Tibial artery (tissue), 4 donors: ENCODE results near the gene BRSK2.

ENCODE experiments used
- DNase-seq, 2 donors: peaks; one replicate each; pipeline ENCODE4 v3.0.0-alpha.2; 2019
- H3K27ac ChIP-seq, 2 donors: fragments of 200-600 bp; sonication (generic) in 1 of 2; 1 replicate in 1 of 2; 2 replicates in 1 of 2; pipeline ENCODE4 v1.5.1; 2018 to 2019; ENCODE audit warnings: mild to moderate bottlenecking in 1 of 2
- H3K27me3 ChIP-seq, 2 donors: fragments of 200-600 bp; sonication (generic) in 1 of 2; one replicate each; pipeline versions ENCODE4 v1.5.1 to v1.6.0; 2016 to 2019
- H3K36me3 ChIP-seq, 3 donors: fragments of 200-600 bp; sonication (generic) in 2 of 3; one replicate each; pipeline ENCODE4 v1.5.1; 2016 to 2019; ENCODE audit warnings: mild to moderate bottlenecking in 2 of 3
- H3K4me1 ChIP-seq, 4 donors: fragments of 200-600 bp; sonication (generic) in 2 of 4; 1 replicate in 3 of 4; 2 replicates in 1 of 4; pipeline ENCODE4 v1.5.1; 2016 to 2019
- H3K4me3 ChIP-seq, 2 donors: fragments of 200-600 bp; sonication (generic) in 1 of 2; 1 replicate in 1 of 2; 2 replicates in 1 of 2; pipeline ENCODE4 v1.5.1; 2018 to 2019; ENCODE audit warnings: mild to moderate bottlenecking in 2 of 2
- H3K9me3 ChIP-seq, 3 donors: fragments of 200-600 bp; sonication (generic) in 1 of 3; one replicate each; pipeline ENCODE4 v1.5.1; 2016 to 2019
- CTCF ChIP-seq, 2 experiments: fragments of 200-600 bp in 1 of 2; fragments of 450-650 bp in 1 of 2; IDR thresholded peaks; one replicate each; pipeline ENCODE4 v1.5.1; 2017 to 2019; ENCODE audit warnings: antibody characterized with exemption in 2 of 2, mild to moderate bottlenecking in 1 of 2, moderate library complexity in 1 of 2
- intact Hi-C: fragments of 100-400 bp; cut with DNase I; formaldehyde crosslinking; loops from one replicate; pipeline ENCODE4 v1.15.0; 2023; ENCODE audit warnings: low total_unique reads

The BRSK2 gene

GRCh38 chr11:1498262-1498661 lies 108.5 kb downstream of the BRSK2 start:
- DNase-seq, result peak in 1 of 2 donors; percentile 10
- Histone ChIP-seq H3K36me3 (peaks cover 0 to 13% (median 10%) of the 10 kb centered on the region in 3 donors), H3K27me3 (no peaks in the 10 kb centered on the region), H3K4me1 (peaks cover 0 to 27% (median 18%) of the 10 kb centered on the region in 4 donors), H3K27ac (no peak overlapping the region), H3K4me3 (no peak overlapping the region), H3K9me3 (no peaks in the 10 kb centered on the region)
- intact Hi-C loops, result no loop called here
- no peak for TF ChIP-seq CTCF (IDR thresholded peaks at IDR 0.05)

DNA sequence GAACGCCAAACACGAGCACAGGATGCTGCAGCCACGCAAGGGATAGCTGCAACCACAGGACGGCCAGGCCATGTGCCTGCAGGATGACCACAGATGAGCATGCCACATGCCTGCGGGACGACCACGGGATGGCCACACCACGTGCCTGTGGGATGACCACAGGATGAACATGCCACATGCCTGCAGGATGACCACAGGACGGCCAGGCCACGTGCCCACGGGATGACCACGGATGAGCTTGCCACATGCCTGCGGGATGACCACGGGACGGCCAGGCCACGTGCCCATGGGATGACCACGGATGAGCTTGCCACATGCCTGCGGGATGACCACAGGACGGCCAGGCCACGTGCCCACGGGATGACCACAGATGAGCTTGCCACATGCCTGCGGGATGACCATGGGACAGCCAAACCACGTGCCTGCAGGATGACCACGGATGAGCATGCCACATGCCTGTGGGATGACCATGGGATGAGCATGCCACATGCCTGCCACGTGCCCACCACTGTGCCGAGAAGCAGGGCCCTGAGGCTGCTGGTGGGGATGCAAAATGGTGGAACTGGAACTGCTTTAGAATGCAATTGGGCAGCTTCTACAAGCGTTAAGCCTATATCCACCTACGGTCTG lies 109.6 kb downstream of the BRSK2 start:
- intact Hi-C loops, result no loop called here
- Histone ChIP-seq H3K4me3 (no peak overlapping the region), H3K36me3 (peaks cover 0 to 13% (median 10%) of the 10 kb centered on the region in 3 donors), H3K27me3 (no peaks in the 10 kb centered on the region), H3K4me1 (peaks cover 0 to 39% (median 29%) of the 10 kb centered on the region in 4 donors), H3K9me3 (no peaks in the 10 kb centered on the region), H3K27ac (no peak overlapping the region)
- DNase-seq, result peak; percentile 12 to 61
- TF ChIP-seq CTCF (IDR thresholded peaks at IDR 0.05), result no peak

DNA sequence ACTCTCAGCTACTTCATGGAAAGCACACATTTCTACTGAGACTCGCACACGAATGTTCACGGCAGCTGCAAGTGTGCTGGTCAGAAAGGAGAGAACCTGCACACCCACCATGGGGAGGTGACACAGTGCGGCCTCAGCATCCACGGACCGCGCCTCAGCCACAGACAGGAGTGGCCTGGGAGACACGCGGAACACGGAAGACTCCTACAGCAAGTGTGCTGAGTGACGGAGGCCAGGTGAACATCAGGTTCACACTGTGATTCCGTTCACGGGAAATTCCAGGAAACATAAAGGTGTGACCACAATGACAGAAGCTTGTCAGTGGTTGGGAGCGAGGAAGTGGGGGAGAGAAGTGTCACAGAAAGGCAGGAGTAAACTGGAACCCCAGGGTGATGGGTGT lies 110.2 kb downstream of the BRSK2 start:
- Histone ChIP-seq H3K36me3 (peaks cover 0 to 13% (median 10%) of the 10 kb centered on the region in 3 donors), H3K27ac (no peak overlapping the region), H3K4me3 (no peak overlapping the region), H3K4me1 (peaks cover 0 to 44% (median 33%) of the 10 kb centered on the region in 4 donors), H3K9me3 (no peaks in the 10 kb centered on the region), H3K27me3 (no peaks in the 10 kb centered on the region)
- intact Hi-C loops, result no loop called here
- DNase-seq, result peak in 1 of 2 donors; percentile 8
- no peak for TF ChIP-seq CTCF (IDR thresholded peaks at IDR 0.05)

- no peak for TF ChIP-seq CTCF (IDR thresholded peaks at IDR 0.05)
- no peaks in the 10 kb centered on the region for H3K27me3 ChIP-seq
- intact Hi-C loops, result no loop called here
- no peak overlapping the region for H3K4me3 ChIP-seq
- DNase-seq, result peak; percentile 9 to 62
- H3K4me1 ChIP-seq, result peaks cover 0 to 52% (median 38%) of the 10 kb centered on the region in 4 donors
- peaks cover 0 to 13% (median 10%) of the 10 kb centered on the region in 3 donors for H3K36me3 ChIP-seq
- H3K27ac ChIP-seq, result no peak overlapping the region
- no peaks in the 10 kb centered on the region for H3K9me3 ChIP-seq
Observed at GRCh38 chr11:1500466-1501420, 111.0 kb downstream of the BRSK2 start.

DNA sequence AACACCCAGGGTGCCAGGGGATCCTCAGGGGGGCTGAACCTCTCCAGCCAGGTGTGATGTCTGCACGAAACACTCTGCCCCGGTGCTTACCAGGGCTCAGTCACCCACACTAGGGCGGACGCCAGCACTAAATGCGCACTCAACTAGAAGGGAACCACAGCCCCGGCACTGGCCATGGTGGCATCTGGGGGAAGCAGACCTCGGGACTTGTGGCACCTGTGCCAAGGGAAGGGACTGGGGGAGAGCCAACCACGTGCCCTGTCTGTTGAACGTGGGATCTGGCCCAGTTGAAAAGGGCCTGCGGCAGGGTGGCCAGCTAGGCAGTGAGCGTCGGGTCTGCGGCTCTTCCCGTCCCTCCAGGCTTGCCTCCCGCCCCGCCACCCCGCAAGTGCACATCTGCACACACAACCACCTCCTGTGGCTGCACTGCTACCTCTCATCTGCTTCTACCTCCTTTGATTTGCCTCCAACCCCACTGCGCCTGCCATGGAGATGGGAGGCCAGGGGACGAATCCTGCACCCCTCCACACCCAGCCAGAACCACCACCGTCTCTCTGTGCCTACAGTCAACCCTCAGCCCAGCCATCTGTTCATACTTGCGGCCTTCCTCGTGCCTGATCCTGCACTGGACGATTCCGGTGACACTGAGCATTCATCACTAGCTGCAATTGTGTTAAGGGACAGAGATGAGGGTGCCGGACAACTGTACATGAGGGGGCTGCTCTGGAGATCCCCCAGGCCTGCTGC lies 111.9 kb downstream of the BRSK2 start:
- Histone ChIP-seq H3K27ac (no peak overlapping the region), H3K4me1 (peaks cover 0 to 61% (median 47%) of the 10 kb centered on the region in 4 donors), H3K36me3 (peaks cover 0 to 13% (median 10%) of the 10 kb centered on the region in 3 donors), H3K4me3 (no peak overlapping the region), H3K27me3 (no peaks in the 10 kb centered on the region), H3K9me3 (no peaks in the 10 kb centered on the region)
- DNase-seq, result peak in 1 of 2 donors; percentile 57
- intact Hi-C loops, result no loop called here
- TF ChIP-seq CTCF (IDR thresholded peaks at IDR 0.05), result no peak
